ENCODE measurements around the gene BAIAP2L2. TPM values are rescaled to one million over a fixed set of nuclear protein-coding genes. Genes with fewer than 3 reads are reported as not detected.
A peak's percentile ranks its signal among the peaks of the same experiment; 100 is the strongest.
"Not testable (repeated sequence)": the region's sequence is repeated elsewhere in the genome, so short reads cannot be mapped to it uniquely, and the experiment has no call there.

BAIAP2L2 gene
- total and polyA plus RNA-seq, 2 experiments from 2014 or later = 3.9 to 5.6 TPM

GRCh38 chr22:38154563-38154915, 44.1 kb upstream of the BAIAP2L2 start:
- not testable (repeated sequence) for H3K9me3 Mint-ChIP-seq; H3K4me2 ChIP-seq; H3K36me3 ChIP-seq (ENCODE audit: insufficient read depth); H3K79me2 ChIP-seq (replicated peaks; ENCODE audit: insufficient read depth); H3K27me3 Mint-ChIP-seq (ENCODE audit: insufficient read depth, low read depth, poor library complexity); H3K4me3 ChIP-seq; H3K4me1 Mint-ChIP-seq; H3K9me2 ChIP-seq (ENCODE audit: insufficient read depth); H3K27ac Mint-ChIP-seq; H3F3A ChIP-seq (replicated peaks; ENCODE audit: low read depth); ATAC-seq; DNase-seq (ENCODE audit: low spot score); H3K27me3 ChIP-seq (ENCODE audit: insufficient read depth); H4K20me1 ChIP-seq (replicated peaks; ENCODE audit: insufficient read depth); H3K4me3 Mint-ChIP-seq; H2AFZ ChIP-seq; H3K27ac ChIP-seq (ENCODE audit: low read depth); H3K4me1 ChIP-seq (ENCODE audit: insufficient read depth); H3K36me3 Mint-ChIP-seq (ENCODE audit: low read depth)
- TF ChIP-seq CTCF (conservative IDR thresholded peaks at IDR 0.05; ENCODE audit: low read depth in 2 of 2) = peak in 1 of 2 experiments; percentile 2; a peak in 1 of 4 replicates

- H3K4me2 ChIP-seq = no peak overlapping the region
- TF ChIP-seq JUNB (IDR thresholded peaks at IDR 0.05; ENCODE audit: unreplicated experiment) = no peak
- peak; percentile 56 to 67; a peak in 3 of 4 replicates for TF ChIP-seq CTCF (conservative IDR thresholded peaks at IDR 0.05; ENCODE audit: low read depth in 2 of 2)
- H3K27ac Mint-ChIP-seq = no peak overlapping the region
- no peaks in the 10 kb centered on the region for H4K20me1 ChIP-seq (replicated peaks; ENCODE audit: insufficient read depth)
- H3K4me1 Mint-ChIP-seq = peaks cover 8% of the 10 kb centered on the region; the same call in 2 of the 3 replicates
- DNase-seq (ENCODE audit: low spot score) (peak; percentile 76), ATAC-seq (peak; percentile 87)
- peaks cover 3% of the 10 kb centered on the region; the same call in 1 of the 2 replicates for H3F3A ChIP-seq (replicated peaks; ENCODE audit: low read depth)
- H3K9me2 ChIP-seq (ENCODE audit: insufficient read depth) = no peaks in the 10 kb centered on the region
- H3K27me3 Mint-ChIP-seq (ENCODE audit: insufficient read depth, low read depth, poor library complexity) = peaks cover 2% of the 10 kb centered on the region
- H3K27me3 ChIP-seq (ENCODE audit: insufficient read depth) = no peaks in the 10 kb centered on the region
- no peaks in the 10 kb centered on the region for H3K36me3 ChIP-seq (ENCODE audit: insufficient read depth)
- no peaks in the 10 kb centered on the region for H3K4me1 ChIP-seq (ENCODE audit: insufficient read depth)
- H3K79me2 ChIP-seq (replicated peaks; ENCODE audit: insufficient read depth) = no peaks in the 10 kb centered on the region
- no peaks in the 10 kb centered on the region for H3K36me3 Mint-ChIP-seq (ENCODE audit: low read depth)
- H3K9me3 Mint-ChIP-seq = no peaks in the 10 kb centered on the region
- H3K27ac ChIP-seq (ENCODE audit: low read depth) = no peak overlapping the region
- H2AFZ ChIP-seq = no peak overlapping the region
- no peak overlapping the region for H3K4me3 Mint-ChIP-seq
- H3K4me3 ChIP-seq = no peak overlapping the region
These were observed 43.5 kb upstream of the BAIAP2L2 start for GRCh38 chr22:38153821-38154562.

- Histone ChIP-seq H3K27ac (ENCODE audit: low read depth) (no peak overlapping the region), H2AFZ (no peak overlapping the region), H3K36me3 (ENCODE audit: insufficient read depth) (no peaks in the 10 kb centered on the region), H3K4me2 (no peak overlapping the region), H3F3A (replicated peaks; ENCODE audit: low read depth) (peaks cover 9% of the 10 kb centered on the region; the same call in 1 of the 2 replicates), H3K9me2 (ENCODE audit: insufficient read depth) (no peaks in the 10 kb centered on the region), H3K27me3 (ENCODE audit: insufficient read depth) (no peaks in the 10 kb centered on the region), H3K4me1 (ENCODE audit: insufficient read depth) (peaks cover 3% of the 10 kb centered on the region; the same call in 1 of the 2 replicates), H4K20me1 (replicated peaks; ENCODE audit: insufficient read depth) (no peaks in the 10 kb centered on the region), H3K4me3 (no peak overlapping the region), H3K79me2 (replicated peaks; ENCODE audit: insufficient read depth) (no peaks in the 10 kb centered on the region)
- no peak overlapping the region for H3K4me3 Mint-ChIP-seq
- ATAC-seq (no peak), DNase-seq (ENCODE audit: low spot score) (no peak)
- no peak overlapping the region for H3K27ac Mint-ChIP-seq
- TF ChIP-seq POLR2AphosphoS5 (IDR thresholded peaks at IDR 0.05; ENCODE audit: low read depth) (no peak), REST (IDR thresholded peaks at IDR 0.05; ENCODE audit: unreplicated experiment) (no peak), EZH2phosphoT487 (IDR thresholded peaks at IDR 0.05; ENCODE audit: unreplicated experiment) (no peak), CTCF (conservative IDR thresholded peaks at IDR 0.05; ENCODE audit: low read depth in 2 of 2) (no peak), EZH2 (IDR thresholded peaks at IDR 0.05; ENCODE audit: low read depth, unreplicated experiment) (no peak)
- no peaks in the 10 kb centered on the region for H3K36me3 Mint-ChIP-seq (ENCODE audit: low read depth)
- peaks cover 14% of the 10 kb centered on the region; the same call in 2 of the 3 replicates for H3K4me1 Mint-ChIP-seq
- peaks cover 10% of the 10 kb centered on the region for H3K27me3 Mint-ChIP-seq (ENCODE audit: insufficient read depth, low read depth, poor library complexity)
- no peaks in the 10 kb centered on the region for H3K9me3 Mint-ChIP-seq
These were observed 40.6 kb upstream of the BAIAP2L2 start for GRCh38 chr22:38151126-38151500.
